ENCODE measurements around the gene IDNK.
A peak's percentile ranks its signal among the peaks of the same experiment; 100 is the strongest.

Gene IDNK

GRCh38 chr9:83629433-83630104 lies 6.6 kb downstream of the IDNK start:
- no peak overlapping the region for H3K4me3 ChIP-seq (ENCODE audit: low read length)
- no peak for DNase-seq (ENCODE audit: low read depth, low spot score)

- DNase-seq (ENCODE audit: low read depth, low spot score), result peak; percentile 86
Observed at GRCh38 chr9:83630938-83631457, 8.1 kb downstream of the IDNK start.

DNA sequence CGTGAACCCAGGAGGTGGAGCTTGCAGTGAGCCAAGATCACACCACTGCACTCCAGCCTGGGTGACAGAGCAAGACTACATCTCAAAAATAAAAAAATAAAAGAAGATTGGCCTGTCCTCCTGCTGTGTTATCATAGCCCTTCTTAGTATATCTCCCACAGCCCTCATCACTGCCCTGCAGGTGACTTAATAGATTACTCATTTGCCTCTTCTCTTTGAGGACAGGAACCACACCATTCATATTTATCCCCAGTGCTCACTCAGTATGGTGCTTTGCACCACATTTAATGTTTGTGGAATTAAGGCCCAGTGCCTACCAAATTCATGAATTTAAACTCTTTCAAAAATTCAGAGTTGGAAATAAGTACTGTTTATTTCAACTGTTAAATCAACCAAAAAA lies 10.3 kb downstream of the IDNK start:
- no peak for DNase-seq (ENCODE audit: low read depth, low spot score)
- H3K4me3 ChIP-seq (ENCODE audit: low read length), result no peak overlapping the region

More at GRCh38 chr9:83630938-83631457, 8.1 kb downstream of the IDNK start:
- peak overlapping the region; percentile 3; the same call in 1 of the 2 replicates for H3K4me3 ChIP-seq (ENCODE audit: low read length)

GRCh38 chr9:83633676-83634075 lies 10.7 kb downstream of the IDNK start:
- no peak overlapping the region for H3K4me3 ChIP-seq (ENCODE audit: low read length)
- no peak for DNase-seq (ENCODE audit: low read depth, low spot score)

DNA sequence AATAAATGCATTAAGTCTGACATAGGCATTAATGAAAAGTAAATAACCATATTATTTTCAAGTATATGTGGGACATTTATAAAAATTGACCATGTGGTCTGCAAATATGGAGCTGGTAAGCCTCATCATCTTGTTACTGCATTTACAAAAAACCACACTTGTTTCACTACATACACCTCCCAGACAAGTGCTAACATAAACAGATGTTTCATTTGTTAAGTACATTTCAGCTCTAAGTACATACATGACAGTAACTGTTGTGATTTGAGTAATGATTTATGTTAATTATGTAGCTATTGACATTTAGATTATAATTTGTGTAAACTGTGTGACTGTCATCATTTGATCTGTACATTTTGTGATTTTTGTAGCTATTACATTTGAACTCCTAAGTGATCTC lies 13.9 kb downstream of the IDNK start:
- no peak overlapping the region for H3K4me3 ChIP-seq (ENCODE audit: low read length)
- no peak for DNase-seq (ENCODE audit: low read depth, low spot score)

DNA sequence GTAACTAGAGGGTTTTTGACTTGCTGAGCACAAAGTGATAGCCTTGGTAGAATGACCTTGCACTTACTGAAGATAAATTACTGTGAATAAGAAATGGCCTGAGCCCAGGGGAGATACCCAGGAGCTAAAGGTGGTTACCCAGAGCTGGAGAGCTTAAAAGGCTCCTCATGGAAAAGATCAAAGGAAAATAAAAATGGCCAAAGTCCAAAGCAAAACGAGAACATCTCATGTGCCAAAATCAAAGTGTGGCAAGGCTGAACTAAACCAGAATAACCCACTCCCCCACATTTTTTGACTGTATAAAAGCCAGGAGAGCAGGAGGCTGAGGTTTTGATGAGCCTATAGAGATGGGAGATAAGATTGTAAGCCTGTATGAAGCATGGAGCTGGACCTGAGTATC lies 14.4 kb downstream of the IDNK start:
- no peak overlapping the region for H3K4me3 ChIP-seq (ENCODE audit: low read length)
- DNase-seq (ENCODE audit: low read depth, low spot score), result no peak

DNA sequence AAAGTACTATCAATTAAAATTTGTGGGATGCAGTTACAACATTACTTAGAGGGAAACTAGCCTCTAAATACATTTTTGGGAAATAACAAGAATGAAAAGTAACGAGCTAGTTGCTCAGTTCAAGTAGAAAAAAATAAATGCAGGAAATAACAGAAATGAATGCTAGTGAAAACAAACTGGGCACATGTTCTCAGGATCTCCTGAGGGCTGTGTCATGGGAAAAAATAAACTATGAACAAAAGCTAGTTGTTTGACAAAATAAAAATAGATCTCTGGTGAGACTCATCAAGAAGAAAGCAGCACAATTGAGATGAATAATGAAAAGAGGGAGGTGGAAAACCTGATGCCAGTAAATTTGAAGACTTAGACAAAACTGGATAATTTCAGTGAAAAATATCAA lies 16.3 kb downstream of the IDNK start:
- H3K4me3 ChIP-seq (ENCODE audit: low read length), result no peak overlapping the region
- DNase-seq (ENCODE audit: low read depth, low spot score), result no peak

GRCh38 chr9:83642793-83643192 lies 19.9 kb downstream of the IDNK start:
- DNase-seq (ENCODE audit: low read depth, low spot score), result no peak
- H3K4me3 ChIP-seq (ENCODE audit: low read length), result no peak overlapping the region

DNA sequence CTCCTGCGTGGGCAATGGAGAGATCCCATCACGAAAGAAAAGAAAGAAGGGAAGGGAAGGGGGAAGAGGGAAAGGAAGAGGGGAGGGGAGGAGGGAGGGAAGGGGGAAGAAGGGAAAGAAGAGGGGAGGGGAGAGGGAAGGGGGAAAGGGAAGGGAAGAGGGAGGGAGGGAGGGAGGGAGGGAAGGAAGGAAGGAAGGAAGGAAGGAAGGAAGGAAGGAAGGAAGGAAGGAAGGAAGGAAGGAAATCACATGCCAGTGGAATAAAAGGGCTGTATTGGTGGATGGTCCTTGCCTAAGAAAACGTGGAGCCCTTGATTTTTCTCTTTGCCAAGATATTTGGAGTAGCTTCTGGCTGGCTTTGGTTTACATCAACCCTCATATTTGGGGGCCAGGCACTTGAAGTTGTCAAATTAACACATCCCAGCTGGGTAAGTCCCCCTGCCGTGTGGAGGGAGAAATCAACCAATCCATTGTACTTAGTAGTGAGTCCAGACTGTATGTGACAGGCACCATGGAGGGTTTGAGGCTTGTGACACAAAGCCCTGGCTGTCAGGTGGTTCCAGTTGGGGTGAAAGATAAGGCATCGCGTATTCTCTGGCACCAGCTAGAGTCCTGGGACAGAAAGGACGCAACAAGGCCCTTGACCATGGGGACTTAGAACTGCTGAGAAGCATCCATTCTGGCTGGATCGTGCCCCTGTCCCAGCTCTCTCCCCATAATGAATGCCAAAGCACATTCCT lies 23.7 kb downstream of the IDNK start:
- no peak overlapping the region for H3K4me3 ChIP-seq (ENCODE audit: low read length)
- DNase-seq (ENCODE audit: low read depth, low spot score), result no peak

GRCh38 chr9:83649080-83649479 lies 26.1 kb downstream of the IDNK start:
- H3K4me3 ChIP-seq (ENCODE audit: low read length), result no peak overlapping the region
- peak; percentile 54 for DNase-seq (ENCODE audit: low read depth, low spot score)

GRCh38 chr9:83649515-83649914 lies 26.6 kb downstream of the IDNK start:
- no peak overlapping the region for H3K4me3 ChIP-seq (ENCODE audit: low read length)
- DNase-seq (ENCODE audit: low read depth, low spot score), result no peak

DNA sequence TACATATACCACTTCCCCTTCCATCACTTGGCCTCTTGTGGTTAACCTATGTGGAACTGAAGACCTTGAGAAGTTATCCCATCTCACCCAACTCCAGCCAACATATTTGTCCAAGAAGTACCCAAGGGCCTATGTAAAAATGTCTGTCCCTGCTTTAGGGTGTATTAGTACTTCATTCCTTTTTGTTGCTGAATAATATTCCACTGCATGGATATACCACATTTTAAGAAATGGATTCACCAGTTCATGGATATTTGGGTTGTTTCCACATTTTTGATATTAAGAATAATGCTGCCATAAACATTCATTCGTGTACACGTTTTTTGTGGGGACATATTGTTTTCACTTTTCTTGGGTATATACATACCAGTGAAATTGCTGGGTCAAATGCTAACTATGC lies 28.6 kb downstream of the IDNK start:
- no peak for DNase-seq (ENCODE audit: low read depth, low spot score)
- no peak overlapping the region for H3K4me3 ChIP-seq (ENCODE audit: low read length)

DNA sequence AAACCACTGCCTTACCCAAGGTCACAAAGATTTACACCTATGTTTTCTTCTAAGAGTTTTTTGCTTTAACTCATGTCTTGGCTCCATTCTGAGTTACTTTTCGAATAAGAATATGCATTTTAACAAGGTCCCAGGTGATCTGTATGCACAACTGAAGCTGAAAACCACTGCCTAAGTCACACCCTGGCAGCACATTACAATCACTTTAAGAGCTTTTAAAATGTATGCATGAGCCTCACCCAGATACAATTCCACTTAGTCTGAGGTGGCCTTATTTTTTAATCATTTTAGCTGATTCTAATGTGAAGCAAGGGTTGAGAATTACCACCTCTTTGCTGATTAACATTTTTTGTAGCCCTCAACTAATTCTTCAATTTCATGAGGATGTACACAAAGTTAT lies 29.5 kb downstream of the IDNK start:
- no peak overlapping the region for H3K4me3 ChIP-seq (ENCODE audit: low read length)
- no peak for DNase-seq (ENCODE audit: low read depth, low spot score)

DNA sequence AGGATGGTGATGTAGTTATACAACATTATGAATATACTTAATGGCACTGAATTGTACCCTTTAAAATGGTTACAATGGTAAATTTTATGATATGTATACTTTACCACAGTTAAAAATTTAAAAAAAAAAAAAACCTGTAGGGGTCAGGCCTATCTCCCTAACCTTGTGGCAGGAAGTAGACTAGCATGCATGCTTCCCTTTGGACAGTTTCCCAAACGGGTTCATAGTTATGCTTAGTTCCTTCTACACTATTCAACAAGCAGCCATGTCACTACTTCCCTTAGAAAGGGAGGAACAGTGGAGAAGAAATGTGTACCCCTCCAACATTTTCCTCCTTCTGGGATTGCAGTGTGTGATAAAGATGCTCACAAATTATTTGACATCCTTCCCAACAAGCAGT lies 32.5 kb downstream of the IDNK start:
- no peak overlapping the region for H3K4me3 ChIP-seq (ENCODE audit: low read length)
- DNase-seq (ENCODE audit: low read depth, low spot score), result no peak

GRCh38 chr9:83656032-83656680 lies 33.2 kb downstream of the IDNK start:
- no peak for DNase-seq (ENCODE audit: low read depth, low spot score)
- H3K4me3 ChIP-seq (ENCODE audit: low read length), result no peak overlapping the region

GRCh38 chr9:83656952-83657351 lies 34.0 kb downstream of the IDNK start:
- no peak for DNase-seq (ENCODE audit: low read depth, low spot score)

DNA sequence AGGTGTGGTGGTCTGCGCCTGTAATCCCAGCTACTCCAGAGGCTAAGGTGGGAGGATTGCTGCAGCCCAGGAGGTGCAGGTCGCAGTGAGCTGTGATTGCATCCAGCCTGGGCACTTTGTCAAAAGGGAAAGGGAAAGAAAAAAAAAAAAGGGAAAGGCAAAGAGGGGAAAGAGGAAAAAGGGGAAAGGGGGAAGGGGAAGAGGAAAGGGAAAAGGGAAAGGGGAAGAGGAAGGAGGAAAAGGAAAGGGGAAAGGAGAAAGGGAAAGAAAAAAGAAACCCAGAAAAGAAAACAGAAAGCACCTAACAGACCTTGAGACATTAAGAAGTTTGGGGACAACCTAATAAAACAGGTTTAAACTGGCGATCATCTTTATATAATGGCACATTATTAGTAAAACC lies 40.0 kb downstream of the IDNK start:
- DNase-seq (ENCODE audit: low read depth, low spot score), result no peak
- H3K4me3 ChIP-seq (ENCODE audit: low read length), result no peak overlapping the region

More at GRCh38 chr9:83656952-83657351, 34.0 kb downstream of the IDNK start:
- no peak overlapping the region for H3K4me3 ChIP-seq (ENCODE audit: low read length)

GRCh38 chr9:83665580-83666200 lies 42.7 kb downstream of the IDNK start:
- no peak for DNase-seq (ENCODE audit: low read depth, low spot score)
- H3K4me3 ChIP-seq (ENCODE audit: low read length), result no peak overlapping the region

DNA sequence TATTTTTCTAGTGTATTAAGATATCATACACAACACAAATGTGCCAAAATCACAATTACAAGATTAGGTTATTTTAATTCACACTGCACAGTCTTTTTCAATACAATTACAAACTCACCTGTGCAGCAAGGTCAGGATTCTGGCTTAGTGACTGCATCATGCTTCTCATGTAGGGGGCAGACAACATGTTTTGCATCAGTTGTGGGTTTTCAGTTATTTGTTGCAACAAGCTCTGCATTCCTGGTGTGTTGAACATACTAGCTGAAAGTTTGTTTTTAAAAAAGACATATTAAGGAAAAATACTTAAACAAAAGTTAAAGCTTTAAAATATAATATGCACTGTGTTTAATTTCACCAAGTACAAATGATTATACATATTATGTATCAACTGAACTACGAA lies 46.1 kb downstream of the IDNK start:
- DNase-seq (ENCODE audit: low read depth, low spot score), result no peak
- H3K4me3 ChIP-seq (ENCODE audit: low read length), result no peak overlapping the region

GRCh38 chr9:83670381-83670780 lies 47.4 kb downstream of the IDNK start:
- DNase-seq (ENCODE audit: low read depth, low spot score), result no peak

More at GRCh38 chr9:83670381-83670780, 47.4 kb downstream of the IDNK start:
- no peak overlapping the region for H3K4me3 ChIP-seq (ENCODE audit: low read length)

All from Jurkat, Clone E6-1 (cell line).